ENCODE data around the gene SEMA6A.

GRCh38 chr5:116583862-116584222, 9.2 kb upstream of the SEMA6A start:
- TF ChIP-seq, protein P1, sequence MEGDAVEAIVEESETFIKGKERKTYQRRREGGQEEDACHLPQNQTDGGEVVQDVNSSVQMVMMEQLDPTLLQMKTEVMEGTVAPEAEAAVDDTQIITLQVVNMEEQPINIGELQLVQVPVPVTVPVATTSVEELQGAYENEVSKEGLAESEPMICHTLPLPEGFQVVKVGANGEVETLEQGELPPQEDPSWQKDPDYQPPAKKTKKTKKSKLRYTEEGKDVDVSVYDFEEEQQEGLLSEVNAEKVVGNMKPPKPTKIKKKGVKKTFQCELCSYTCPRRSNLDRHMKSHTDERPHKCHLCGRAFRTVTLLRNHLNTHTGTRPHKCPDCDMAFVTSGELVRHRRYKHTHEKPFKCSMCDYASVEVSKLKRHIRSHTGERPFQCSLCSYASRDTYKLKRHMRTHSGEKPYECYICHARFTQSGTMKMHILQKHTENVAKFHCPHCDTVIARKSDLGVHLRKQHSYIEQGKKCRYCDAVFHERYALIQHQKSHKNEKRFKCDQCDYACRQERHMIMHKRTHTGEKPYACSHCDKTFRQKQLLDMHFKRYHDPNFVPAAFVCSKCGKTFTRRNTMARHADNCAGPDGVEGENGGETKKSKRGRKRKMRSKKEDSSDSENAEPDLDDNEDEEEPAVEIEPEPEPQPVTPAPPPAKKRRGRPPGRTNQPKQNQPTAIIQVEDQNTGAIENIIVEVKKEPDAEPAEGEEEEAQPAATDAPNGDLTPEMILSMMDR (conservative IDR thresholded peaks at IDR 0.05; ENCODE audit: low read depth, low read length) = no peak
- TF ChIP-seq EZH2 (IDR thresholded peaks at IDR 0.05; ENCODE audit: low read length, unreplicated experiment) = no peak

Measured in PC-3 (cell line).